T1000 (cell line): ENCODE data around the gene MPZL2.
"Not testable (repeated sequence)": the region's sequence is repeated elsewhere in the genome, so short reads cannot be mapped to it uniquely, and the experiment has no call there.

ENCODE experiments used
- DNase-seq: peaks from one replicate; lab custom pipeline; 2025; ENCODE audit warnings: mixed read lengths; lab: John Stamatoyannopoulos, UW

The MPZL2 gene

DNA sequence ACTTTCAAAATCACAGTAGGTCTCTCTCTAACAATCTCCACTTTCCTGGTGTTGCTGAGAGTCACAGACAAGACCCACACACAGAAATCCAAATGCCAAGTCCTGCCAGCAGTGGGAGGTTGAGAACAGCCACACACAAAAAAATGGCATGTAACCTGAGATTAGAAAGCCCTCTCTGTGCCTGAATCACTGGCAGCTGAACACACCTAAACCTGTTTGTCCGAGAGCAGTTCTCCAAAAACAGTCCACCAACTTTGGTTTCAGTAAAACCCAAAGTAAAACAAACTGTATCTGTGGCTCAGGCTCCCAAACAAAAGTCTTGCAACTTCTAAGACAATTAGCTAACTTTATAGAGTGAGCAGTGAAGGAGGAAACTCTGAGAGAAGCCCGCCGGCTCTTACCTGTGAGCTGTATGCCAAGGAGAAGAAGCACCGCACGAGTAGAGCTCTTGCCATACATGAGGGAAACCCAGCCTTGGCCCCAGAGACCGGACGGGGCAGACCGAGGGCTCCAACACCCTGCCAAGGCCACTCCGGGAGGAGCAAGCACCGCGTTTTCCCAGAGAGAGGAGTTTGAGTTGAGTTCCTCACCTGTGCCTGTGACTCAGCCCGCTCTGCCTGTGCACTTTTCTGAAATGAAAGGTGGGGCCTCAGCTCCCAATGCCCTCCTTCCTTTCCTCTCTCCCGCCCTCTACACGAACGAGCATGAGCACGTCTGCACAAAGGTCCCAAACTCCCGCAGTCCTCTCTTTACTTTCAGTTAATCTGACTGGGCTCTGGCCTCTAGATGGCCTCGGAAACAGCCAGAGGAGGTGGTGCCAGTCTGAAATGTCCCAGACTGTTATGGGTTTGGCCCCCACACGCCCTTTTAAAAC is at the start of gene MPZL2:
Gene MPZL2 (minus strand): TSS at position 603 of the 874 bp plus-strand sequence. CDS start 144 bp downstream, at position 459.
- DNase-seq = no peak

DNA sequence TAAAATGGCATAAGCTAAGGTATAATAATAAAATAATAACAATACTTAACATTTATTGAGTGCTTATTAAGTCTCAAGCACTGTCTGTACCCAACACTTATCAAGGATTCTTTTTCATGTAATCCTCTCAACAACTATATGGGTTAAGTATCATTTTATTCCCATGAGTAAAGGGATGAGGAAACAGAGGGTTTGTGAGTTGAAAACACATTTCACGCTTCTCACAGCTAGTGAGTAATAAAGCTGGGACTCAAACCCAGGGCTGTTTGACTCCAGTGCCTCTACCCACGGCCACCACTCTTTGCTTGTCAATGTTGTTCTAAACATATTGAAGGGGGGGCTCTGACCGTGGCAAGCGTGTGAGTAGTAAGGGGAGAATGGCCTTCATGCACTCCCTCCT is 49.1 kb upstream of the MPZL2 start:
- no peak for DNase-seq

DNA sequence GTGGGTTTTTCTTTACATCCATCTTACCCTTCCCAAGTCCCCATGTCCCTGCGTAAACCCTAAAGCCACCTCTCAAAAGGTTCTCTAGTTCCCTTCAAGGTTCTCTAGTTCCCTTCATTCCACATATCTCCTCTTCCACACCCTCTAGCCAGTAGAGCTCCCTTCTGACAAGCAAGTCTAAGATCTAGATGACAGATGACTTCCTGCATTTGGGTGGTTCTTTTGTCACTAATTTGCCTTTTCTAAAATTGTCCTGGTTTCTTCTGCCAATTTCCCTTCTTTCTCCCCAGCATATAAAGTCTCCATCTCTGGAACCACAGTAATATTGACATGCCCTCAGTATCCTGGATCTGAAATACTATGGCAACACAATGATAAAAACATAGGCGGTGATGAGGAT is 48.2 kb upstream of the MPZL2 start:
- DNase-seq = no peak

DNA sequence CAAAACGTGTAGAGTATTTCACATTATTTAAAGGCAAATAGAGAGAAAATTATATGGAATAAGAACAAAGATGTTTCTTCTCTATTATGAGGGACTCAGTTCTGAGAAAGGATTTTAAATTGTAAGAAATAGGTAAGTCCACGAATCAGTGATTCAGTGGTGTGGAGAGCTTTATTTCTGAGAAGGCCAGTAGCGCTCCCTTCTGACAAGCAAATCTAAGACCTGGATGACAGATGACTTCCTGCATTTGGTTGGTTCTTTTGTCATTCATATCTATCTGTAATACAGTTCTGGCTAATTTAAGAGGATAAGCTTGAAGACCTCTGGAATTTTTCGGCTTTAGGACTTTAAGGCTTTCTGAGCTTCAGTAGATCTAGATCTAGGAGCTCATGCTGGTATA is 47.4 kb upstream of the MPZL2 start:
- DNase-seq = no peak

DNA sequence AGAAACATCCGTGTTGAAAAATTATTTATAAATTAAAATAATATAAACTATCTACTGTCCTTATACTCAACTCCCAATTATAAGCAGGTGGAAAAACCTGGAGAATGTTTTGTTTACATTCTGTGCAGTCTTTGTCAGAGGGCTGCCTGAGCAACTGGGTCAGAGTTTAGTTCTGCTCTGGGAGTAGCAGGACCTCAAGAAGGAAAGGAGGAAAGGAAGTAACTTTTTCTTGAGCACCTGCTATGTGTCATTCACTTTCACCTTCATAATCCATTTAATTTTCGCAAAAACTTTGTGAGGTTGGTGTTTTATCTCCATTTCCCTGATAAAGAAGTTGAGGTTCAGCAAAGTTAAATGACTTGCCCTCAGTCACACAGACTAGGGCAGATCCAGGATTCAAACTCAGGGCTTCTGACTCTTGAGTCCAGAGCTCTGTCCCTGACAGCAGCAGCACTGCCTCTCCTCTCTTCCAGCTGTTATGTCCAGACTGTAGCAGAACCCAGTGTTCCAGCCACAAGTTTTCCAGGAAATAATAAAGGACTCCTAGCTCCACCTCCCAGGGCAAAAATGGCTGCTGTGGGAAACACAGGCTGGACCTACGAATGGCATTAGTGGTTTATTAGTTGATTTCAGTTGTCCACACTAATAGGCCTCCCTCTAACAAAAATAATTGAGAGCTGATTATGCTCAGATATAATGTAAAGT is 46.8 kb upstream of the MPZL2 start:
- DNase-seq = no peak

DNA sequence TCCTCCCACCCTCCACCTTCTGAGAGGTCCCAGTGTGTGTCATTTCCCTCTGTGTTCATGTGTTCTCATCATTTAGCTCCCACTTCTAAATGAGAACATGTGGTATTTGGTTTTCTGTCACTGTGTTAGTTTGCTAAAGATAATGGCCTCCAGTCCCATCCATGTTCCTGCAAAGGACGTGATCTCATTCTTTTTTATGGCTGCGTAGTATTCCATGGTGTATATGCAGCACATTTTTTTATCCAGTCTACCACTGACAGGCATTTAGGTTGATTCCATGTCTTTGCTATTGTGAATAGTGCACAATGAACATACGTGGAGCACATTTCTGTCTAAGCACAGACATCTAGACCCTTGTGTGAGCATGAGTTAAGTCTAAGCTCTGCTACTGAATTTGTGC is 46.2 kb upstream of the MPZL2 start:
- no peak for DNase-seq

DNA sequence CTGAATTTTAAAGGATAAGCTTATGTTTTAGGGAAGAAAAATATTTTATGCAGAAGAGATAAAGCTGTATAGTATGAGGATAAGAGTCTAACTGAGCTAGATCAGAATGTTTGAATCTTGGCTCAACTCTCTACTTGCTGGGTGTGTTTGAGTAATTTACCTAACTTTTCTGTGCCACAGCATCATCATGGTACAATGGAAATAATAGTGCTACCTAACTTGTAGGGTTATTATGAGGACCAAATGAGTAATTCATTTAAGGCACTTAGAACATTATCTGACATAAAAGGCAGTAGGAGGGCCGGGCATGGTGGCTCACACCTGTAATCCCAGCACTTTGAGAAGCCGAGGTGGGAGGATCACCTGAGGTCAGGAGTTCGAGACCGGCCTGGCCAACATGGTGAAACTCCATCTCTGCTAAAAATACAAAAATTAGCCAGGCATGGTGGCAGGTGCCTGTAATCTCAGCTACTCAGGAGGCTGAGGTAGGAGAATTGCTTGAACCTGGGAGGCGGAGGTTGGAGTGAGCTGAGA is 45.0 kb upstream of the MPZL2 start:
- not testable (repeated sequence) for DNase-seq

DNA sequence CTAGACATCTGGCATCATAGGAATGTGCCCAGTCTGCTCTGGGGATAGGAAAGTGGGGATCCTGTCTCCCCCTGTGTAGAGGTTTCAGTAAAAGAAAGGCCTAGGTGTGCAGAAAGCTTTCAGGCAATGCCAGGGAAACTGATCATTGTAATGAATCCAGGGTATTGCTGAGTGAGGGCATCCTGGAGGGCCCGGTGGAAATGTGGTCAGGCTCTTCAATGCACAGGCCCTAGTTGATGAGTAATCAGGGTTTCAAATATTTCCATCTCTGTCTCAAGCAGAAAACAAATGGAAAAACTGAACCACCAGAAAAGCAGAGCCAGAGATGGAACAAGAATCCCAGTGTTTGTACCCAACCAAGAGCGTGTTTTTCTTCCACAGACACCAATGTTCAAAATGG is 42.5 kb upstream of the MPZL2 start:
- no peak for DNase-seq

DNA sequence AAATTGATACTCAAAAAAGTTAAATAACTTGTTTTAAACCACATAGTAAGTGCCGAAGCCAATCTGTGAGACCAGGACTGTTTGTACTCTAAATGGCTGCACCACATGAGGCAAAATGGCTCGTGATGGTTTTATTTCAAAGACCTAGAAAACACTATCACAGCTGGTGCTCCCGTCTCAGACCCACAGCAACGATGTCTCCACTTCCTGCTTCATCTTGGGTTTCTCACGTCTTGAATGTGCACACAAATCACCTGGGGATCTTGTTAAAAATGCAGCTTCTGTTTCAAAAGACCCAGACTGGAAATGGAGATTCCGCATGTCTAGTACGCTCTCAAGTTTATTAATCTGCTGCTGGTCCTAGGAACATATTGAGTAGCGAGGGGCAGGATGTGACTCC is 41.6 kb upstream of the MPZL2 start:
- no peak for DNase-seq

DNA sequence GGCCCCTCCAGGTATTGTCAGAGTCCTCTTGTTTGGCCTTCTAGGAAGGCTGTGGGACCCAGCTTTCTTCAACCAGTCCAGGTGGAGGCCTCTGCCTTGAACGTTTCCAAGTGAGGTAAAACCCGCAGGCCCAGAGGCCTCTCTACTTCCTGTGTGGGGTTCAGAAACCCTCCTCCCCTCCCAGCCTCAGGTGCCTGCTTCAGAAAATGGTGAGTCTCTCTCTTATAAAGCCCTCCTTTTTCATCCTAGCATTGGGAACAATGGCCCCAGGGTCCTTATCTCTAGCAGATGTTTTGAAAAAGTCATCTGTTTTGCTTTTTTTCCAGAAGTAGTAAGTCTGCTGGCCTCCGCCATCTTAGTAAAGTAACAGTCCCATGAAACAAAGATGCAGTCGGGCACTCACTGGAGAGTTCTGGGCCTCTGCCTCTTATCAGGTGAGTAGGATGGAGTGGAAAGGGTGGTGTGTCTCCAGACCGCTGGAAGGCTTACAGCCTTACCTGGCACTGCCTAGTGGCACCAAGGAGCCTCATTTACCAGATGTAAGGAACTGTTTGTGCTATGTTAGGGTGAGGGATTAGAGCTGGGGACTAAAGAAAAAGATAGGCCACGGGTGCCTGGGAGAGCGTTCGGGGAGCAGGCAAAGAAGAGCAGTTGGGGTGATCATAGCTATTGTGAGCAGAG is 40.6 kb upstream of the MPZL2 start, which contains the start of gene CD3E:
Gene CD3E (plus strand): TSS at position 163 of the 681 bp plus-strand sequence. CDS start 223 bp downstream, at position 386.
- DNase-seq = no peak

DNA sequence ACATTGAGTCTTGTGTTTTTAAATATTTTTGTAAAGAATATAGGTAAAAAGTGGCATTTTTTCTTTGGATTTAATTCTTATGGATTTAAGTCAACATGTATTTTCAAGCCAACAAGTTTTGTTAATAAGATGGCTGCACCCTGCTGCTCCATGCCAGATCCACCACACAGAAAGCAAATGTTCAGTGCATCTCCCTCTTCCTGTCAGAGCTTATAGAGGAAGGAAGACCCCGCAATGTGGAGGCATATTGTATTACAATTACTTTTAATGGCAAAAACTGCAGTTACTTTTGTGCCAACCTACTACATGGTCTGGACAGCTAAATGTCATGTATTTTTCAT is 40.1 kb upstream of the MPZL2 start:
- DNase-seq = no peak

DNA sequence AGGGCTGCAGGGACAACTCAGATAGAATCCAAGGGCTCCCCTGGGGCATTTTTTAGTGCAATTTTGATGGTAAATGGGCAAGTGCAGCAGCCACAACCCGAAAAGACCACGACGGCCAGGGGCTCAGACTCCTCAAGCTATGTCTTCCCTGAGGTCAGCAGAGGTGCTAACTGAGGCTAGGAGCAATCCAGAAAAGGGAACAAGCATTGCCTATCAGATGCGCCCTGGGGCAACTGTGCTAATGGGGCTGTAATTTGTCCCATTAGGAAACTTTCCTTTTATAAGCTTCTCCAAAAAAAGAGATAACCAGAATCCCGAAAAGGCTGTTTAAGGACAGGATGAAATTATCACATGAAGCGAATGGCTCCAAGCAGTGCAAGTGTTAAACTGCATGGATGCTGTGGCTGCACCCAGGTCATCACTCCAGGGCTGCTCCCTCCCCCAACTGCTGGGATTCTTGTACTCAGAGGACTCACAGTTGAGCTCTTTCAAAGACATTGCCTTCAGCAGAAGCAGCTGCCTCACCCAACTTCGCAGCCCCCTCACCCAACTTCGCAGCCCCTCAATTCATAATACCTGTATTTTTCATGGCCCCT is 37.6 kb upstream of the MPZL2 start:
- DNase-seq = no peak

DNA sequence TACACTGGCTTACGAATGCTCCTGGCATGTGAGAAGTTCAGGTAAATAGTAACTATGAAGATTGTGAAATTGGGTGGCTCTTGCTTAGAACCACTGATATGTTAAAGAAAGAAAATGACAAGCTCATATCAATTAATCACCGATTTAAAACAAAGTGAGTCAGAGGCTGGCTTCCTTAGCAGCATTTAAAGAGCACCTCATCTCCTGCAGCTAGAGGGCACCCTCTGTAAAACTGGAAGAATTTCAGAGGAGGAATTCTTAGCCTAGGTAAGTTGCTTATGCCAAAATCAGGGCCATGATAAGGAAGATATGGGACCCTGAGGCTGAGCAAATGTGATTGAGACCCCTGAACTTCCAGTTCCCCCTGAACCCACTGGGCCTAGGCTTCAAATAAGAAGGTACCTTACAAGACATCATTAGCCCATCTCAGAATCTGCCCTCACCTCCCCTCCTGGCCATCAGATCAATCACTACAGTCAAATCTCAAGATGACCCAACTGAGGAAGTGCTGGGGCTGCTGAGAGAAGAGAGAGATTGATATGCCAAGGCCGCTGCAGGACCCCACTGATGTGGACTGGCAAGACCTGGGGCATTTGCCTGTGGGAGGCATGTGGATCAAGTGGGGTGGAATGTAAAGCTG is 31.8 kb upstream of the MPZL2 start:
- DNase-seq = no peak

DNA sequence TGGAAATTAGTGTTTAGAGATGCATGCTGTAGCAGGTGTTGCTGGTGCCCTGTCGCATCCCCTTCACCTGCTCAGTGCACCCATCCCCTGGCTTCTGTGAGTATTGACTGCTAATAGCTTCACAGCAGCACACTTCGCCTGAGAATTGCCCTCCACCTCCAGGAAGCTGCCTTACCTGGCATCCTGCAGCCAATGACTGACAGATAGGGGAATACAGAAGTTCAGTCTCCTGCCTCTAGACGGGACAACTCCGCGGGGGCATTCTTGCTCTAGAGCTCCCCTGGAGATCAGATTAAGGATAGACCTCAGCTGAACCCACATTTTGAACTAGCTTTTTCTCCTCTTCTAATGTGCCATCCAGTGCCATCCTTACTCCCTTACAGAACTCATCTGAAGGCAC is 31.1 kb upstream of the MPZL2 start:
- no peak for DNase-seq

DNA sequence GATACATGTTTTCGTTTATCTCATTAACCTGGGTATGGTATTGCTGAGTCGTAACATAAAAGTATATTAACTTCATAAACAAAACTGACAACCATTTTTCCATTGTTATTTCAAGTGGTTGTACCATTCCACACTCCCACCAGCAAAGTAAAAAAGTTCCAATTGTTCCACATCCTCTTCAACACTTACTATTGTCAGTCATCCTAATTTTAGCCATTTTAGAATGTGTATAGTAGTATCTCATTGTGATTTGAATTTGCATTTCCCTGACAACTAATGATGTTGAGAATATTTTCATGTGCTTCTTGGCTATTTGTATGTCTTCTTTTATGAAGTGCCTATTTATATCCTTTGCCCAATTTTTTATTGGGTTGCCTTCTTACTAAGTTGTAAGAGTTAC is 30.0 kb upstream of the MPZL2 start:
- DNase-seq = no peak

DNA sequence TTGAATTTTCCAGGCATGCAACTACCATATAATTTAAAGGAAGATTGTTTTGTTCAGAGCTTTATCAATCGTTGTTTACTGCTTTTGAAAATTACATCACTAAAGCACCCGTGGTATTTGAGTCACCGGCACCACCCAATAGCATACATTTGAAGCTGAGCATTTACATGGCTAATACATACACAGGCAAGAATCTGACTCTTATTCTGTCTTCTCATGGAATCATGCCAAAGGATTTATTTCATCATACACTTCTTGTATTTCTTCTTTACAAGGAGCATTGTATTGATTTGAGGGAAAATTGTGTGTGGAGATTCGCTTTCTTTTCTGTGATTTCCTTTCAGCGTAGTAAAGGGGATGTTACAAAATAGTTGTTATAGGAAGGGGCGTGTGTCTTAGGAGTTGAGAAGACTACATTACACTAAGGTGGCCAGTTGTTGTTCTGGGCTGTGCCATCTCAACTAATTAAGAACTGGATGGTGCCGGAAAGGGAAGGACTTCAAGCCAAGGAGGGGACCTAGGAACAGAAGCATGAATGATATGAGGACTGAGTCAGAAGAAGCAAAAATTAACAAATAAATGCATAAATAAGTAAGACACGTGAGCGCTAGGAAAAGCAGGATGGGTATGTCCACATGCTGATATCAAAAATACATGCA is 27.5 kb upstream of the MPZL2 start:
- no peak for DNase-seq

DNA sequence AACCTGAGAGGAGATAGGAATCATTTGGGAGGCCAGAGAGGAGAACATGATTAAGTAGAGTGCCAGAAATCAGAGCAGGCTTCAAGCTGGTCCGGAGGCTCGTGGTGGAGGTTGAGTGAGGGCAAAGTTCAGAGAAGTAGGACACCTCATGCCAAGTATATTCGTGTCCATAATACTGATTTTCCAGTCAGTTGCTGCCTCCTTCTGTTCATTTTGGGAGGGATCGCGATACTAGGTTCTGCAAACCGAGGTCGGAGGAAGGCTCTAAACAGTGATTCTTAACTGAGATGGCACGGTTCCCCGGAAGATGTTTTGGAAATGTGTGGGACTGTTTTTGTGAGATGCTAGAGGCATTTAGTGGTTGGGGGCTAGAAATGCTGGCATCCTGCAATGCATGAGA is 26.8 kb upstream of the MPZL2 start:
- DNase-seq = no peak

DNA sequence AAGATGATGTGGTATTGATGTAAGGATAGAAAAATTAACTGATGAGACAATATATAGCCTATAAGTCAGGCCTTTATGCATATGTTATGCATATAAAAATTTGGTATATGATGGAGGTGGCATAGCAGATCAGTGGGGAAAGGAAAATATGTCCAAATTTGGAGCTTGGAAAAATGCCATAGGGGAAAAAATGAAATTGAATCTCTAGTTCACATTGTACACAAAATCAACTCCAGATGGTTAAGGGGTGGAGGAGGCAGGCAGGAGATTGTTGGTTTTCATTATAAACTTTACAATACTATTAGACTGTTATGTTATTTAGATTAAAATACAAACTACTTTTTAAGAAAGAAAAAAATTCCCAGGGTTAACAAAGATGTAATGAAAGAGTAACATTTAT is 25.3 kb upstream of the MPZL2 start:
- no peak for DNase-seq

DNA sequence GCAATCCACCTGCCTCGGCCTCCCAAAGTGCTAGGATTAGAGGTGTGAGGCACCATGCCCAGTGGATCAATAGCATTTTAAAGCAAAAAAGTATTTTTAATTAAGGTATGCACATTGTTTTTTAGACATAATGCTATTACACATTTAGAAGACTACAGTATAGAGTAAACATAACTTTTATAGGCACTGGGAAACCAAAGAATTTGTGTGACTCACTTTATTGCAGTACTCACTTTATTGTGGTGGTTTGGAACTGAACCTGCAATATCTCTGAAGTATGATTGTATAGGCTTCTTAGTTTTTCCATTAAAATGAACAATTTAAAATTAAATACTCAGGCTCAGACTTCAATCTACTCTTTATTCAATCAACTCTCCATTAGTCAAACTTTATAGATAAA is 22.9 kb upstream of the MPZL2 start:
- DNase-seq = no peak

DNA sequence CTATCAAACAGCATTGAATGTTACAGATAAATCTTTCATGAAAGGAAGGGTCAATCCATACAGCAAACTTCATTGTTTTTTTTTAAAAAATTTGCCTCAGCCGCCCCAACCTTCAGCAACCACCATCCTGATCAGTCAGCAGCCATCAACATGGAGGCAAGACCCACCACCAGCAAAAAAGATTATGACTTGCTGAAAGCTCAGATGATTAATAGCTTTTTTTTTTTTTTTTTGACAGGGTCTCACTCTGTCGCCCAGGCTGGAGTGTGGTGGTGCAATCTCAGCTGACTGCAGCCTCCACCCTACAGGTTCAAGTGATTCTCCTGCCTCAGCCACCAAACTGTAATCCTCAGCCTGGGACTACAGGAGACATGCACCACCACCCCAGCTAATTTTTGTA is 22.4 kb upstream of the MPZL2 start:
- DNase-seq = no peak

DNA sequence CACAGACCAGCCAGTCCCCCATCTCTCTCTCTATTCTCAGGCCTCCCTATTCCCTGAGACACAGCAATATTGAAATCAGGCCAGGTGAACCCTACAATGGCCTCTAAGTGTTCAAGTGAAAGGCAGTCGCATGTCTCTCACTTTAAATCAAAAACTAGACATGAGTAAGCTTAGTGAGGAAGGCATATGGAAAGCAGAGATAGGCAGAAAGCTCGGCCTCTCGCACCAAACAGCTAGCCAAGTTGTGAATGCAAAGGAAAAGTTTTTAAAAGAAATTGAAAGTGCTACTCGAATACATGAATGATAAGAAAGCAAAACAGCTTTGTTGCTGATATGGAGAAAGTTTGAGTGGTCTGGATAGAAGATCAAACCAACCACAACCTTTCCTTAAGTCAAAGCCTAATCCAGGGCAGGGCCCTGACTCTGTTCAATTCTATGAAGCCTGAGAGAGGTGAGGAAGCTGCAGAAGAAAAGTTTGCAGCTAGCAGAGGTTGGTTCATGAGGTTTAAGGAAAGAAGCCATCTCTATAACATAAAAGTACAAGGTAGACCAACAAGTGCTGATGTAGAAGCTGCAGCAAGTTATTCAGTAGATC is 19.8 kb upstream of the MPZL2 start:
- DNase-seq = no peak
